Vagina (tissue), 2 donors: ENCODE data around the gene NPR2.

Source experiments
- CTCF ChIP-seq, 3 experiments: fragments of 450-650 bp in 2 of 3; fragments of 200-600 bp in 1 of 3; sonication (generic) in 1 of 3; IDR thresholded peaks; one replicate each; pipeline ENCODE4 v1.5.1; 2017 to 2019; ENCODE audit warnings: antibody characterized with exemption in 3 of 3, mild to moderate bottlenecking in 2 of 3, moderate library complexity in 2 of 3
- POLR2A ChIP-seq, 2 donors: fragments of 450-650 bp; IDR thresholded peaks; one replicate each; pipeline ENCODE4 v1.6.1; 2017; ENCODE audit warnings: antibody characterized with exemption in 2 of 2, mild to moderate bottlenecking in 2 of 2, moderate library complexity in 2 of 2
- POLR2AphosphoS5 ChIP-seq, 2 donors: sonication (generic); formaldehyde crosslinking; IDR thresholded peaks; one replicate each; pipeline ENCODE4 v1.9.0; 2017; ENCODE audit warnings: antibody characterized with exemption in 2 of 2, mild to moderate bottlenecking in 2 of 2, low read depth in 1 of 2; ENCODE audit not compliant: insufficient read depth in 1 of 2

DNA sequence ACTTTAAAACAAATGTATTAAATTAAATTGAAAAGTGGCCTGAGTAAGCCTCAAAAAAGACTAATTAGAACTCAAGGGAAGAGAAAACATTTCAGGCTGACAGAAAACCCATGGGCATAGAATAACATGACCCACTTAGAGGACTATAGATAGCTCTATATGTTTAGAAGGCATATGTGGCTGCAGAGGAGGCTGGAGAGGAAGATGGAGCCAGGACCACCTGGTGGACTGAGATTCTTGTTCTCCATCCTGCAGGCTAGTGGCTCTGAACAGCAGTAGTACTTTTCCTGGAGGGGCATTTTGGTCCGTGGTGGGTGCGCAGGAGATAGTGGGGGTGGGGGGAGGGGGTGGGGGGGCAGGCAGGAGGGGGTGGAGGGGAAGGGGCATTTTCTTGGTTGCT is 10.3 kb upstream of the NPR2 start:
- TF ChIP-seq CTCF (IDR thresholded peaks at IDR 0.05): no peak
- no peak for TF ChIP-seq POLR2A (IDR thresholded peaks at IDR 0.05)
- no peak for TF ChIP-seq POLR2AphosphoS5 (IDR thresholded peaks at IDR 0.05; ENCODE audit: insufficient read depth in 1 of 2, low read depth in 1 of 2)
